GM12875 (cell line): ENCODE results near the gene ULBP1.
"Not testable (repeated sequence)": the region's sequence is repeated elsewhere in the genome, so short reads cannot be mapped to it uniquely, and the experiment has no call there.

Experiments
- H3K4me3 ChIP-seq: one replicate; pipeline ENCODE4 v1.5.1; 2011; ENCODE audit warnings: low read depth, low read length, control low read depth
- CTCF ChIP-seq: IDR thresholded peaks from 2 replicates; pipeline ENCODE4 v1.5.1; 2011; ENCODE audit warnings: low read depth, mild to moderate bottlenecking, control low read depth, inconsistent platforms, low read length, moderate library complexity, borderline replicate concordance; ENCODE audit not compliant: insufficient read depth

Gene ULBP1

GRCh38 chr6:149969635-149970034 lies 5.9 kb downstream of the ULBP1 start:
- TF ChIP-seq CTCF = no peak
- H3K4me3 ChIP-seq = no peak overlapping the region

DNA sequence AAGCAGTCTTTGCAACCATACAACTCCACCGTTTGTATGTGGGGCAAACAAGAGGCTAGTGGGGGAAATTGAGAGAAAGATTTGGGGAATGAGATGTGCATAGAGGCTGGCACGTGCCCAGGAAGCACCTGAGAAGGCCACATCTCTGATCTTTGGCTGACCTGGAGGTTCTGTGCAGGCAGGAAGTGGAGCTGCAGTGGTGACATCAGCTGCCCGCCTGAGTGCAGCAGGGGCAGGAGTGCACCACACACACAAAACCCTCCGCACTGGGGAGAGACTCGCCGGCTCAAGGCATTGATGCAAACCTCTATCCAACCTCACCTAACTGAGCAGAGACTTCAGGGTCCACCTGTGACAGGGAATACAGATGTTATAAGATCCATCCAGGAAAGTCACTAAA lies 10.7 kb downstream of the ULBP1 start:
- H3K4me3 ChIP-seq = not testable (repeated sequence)

DNA sequence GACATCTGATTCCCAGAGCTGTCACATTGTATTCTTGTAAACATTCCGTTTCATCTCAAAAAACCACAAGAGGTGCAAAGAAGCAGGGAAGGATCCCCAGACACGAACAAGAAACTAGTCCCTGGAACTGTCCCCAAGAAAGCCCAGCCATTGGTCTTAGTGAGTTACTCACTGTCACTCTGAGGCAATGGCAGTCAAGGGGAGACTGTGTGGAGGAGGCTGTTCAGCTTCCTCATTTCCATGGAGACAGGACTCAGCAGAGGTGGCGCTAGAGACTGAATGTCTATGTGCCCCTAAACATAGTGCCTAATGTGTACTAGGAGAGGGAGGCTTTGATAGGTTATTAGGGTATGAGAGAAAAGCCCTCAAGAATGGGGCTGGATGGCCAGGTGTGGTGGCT lies 11.1 kb downstream of the ULBP1 start:
- TF ChIP-seq CTCF = no peak
- no peak overlapping the region for H3K4me3 ChIP-seq

DNA sequence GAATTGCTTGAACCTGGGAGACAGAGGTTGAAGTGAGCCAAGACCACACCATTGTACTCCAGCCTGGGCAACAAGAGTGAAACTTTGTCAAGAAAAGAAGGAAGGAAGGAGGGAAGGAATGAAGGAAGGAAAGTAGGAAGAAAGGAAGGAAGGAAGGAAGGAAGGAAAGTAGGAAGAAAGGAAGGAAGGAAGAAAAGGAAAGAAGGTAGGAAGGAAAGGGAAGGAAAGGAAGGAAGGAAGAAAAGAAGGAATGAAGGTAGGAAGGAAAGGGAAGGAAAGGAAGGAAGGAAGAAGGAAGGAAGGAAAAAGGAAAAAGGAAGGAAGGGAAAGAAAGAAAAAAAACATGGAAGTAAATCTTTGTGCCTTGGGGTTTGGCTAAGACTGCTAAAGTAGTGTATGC lies 11.7 kb downstream of the ULBP1 start:
- TF ChIP-seq CTCF = no peak

DNA sequence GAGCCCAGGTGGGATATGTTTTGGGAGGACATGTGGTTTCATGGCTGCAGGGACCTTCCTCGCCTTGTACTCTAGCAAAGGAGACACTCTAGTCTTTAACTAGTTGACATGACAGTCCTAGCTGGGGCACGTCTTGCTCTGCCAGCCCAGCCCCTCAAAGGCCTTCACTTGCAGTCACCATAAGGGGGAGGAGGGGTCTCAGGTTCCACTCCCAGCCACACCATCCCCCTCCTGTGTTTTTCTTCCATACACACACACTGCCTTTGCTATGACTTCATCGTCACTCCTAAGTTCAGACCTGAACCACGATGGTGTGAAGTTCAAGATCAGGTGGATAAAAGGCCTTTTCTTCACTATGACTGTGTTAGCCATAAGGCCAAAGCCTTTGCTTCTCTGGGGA lies 13.5 kb downstream of the ULBP1 start:
- TF ChIP-seq CTCF = no peak
- H3K4me3 ChIP-seq = no peak overlapping the region

More for the DNA sequence above, 11.7 kb downstream of the ULBP1 start:
- H3K4me3 ChIP-seq = no peak overlapping the region

GRCh38 chr6:149978610-149979009 lies 14.9 kb downstream of the ULBP1 start:
- no peak for TF ChIP-seq CTCF
- no peak overlapping the region for H3K4me3 ChIP-seq

DNA sequence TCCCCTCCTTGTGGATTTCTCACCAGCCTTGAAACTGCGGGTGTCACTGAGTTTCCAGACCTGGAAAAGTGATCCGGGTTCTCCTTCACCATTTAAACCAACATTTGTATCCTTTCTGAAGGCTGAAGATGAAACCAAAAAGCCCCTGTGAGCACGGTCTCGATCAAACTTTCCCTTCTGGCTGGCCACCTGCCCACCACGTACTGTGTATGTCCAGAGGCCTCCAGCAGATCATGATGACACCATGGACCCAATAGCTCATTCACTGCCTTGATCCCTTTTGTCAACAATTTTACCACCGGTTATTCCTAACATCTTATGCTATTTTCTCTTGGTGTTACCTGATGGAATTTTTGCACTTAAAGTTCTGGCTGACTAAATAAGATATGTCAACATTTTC lies 15.6 kb downstream of the ULBP1 start:
- H3K4me3 ChIP-seq = no peak overlapping the region
- TF ChIP-seq CTCF = no peak

DNA sequence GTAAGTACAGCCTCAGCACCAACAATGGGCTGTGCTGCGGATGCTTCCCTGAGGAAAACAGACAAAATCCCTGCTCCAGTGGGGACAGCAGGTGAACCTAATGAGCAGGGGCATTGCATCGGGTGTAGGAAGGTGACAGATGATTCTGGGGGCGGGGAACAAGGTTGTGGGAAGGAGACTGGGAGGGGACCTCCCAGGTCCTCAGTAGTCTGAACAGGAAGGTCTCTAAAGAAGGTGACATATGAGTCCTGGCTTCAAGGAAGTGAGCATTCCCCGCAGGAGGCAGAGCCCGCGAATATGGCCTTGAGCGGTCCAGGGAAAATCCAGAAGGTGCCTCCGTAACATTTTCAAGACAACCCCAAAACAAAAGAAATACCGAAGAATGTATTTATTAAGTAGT lies 19.4 kb downstream of the ULBP1 start:
- no peak overlapping the region for H3K4me3 ChIP-seq
- TF ChIP-seq CTCF = no peak
